Measurements from ENCODE around the gene C19orf33.

C19orf33 gene

GRCh38 chr19:38280030-38280921 lies 23.8 kb upstream of the C19orf33 start:
- TF ChIP-seq CTCF (IDR thresholded peaks at IDR 0.05; ENCODE audit: low read depth, low read length, missing control alignments), result no peak
- no peak overlapping the region for H3K4me3 ChIP-seq (replicated peaks; ENCODE audit: low read depth, low read length)
- DNase-seq (ENCODE audit: extremely low read depth, low read depth), result no peak

GRCh38 chr19:38281811-38282566 lies 22.1 kb upstream of the C19orf33 start:
- no peak overlapping the region for H3K4me3 ChIP-seq (replicated peaks; ENCODE audit: low read depth, low read length)
- TF ChIP-seq CTCF (IDR thresholded peaks at IDR 0.05; ENCODE audit: low read depth, low read length, missing control alignments), result no peak
- no peak for DNase-seq (ENCODE audit: extremely low read depth, low read depth)

- no peak for DNase-seq (ENCODE audit: extremely low read depth, low read depth)
- no peak for TF ChIP-seq CTCF (IDR thresholded peaks at IDR 0.05; ENCODE audit: low read depth, low read length, missing control alignments)
- no peak overlapping the region for H3K4me3 ChIP-seq (replicated peaks; ENCODE audit: low read depth, low read length)
Observed at GRCh38 chr19:38283271-38283670, 20.8 kb upstream of the C19orf33 start.

DNA sequence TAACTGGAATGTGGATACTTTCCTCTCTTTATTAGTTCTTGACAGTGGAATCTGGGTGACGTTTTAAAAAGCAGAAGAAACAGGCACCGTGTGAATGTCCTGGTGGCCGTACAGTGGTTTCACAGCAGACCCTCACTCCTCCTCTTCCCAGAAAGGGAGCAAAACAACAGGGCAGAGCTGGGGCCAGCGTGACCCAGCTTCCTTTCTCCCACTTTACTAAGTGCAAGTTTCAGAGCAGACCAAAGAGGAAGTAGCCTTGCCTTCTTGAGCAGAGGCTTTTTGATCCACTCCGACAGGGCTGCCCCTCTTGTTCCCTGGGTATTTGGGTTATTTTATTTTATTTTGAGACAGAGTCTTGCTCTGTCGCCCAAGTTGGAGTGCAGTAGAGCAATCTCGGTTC lies 19.6 kb upstream of the C19orf33 start:
- no peak overlapping the region for H3K4me3 ChIP-seq (replicated peaks; ENCODE audit: low read depth, low read length)
- DNase-seq (ENCODE audit: extremely low read depth, low read depth), result no peak
- no peak for TF ChIP-seq CTCF (IDR thresholded peaks at IDR 0.05; ENCODE audit: low read depth, low read length, missing control alignments)

GRCh38 chr19:38285567-38285966 lies 18.5 kb upstream of the C19orf33 start:
- no peak overlapping the region for H3K4me3 ChIP-seq (replicated peaks; ENCODE audit: low read depth, low read length)
- no peak for TF ChIP-seq CTCF (IDR thresholded peaks at IDR 0.05; ENCODE audit: low read depth, low read length, missing control alignments)
- DNase-seq (ENCODE audit: extremely low read depth, low read depth), result no peak

DNA sequence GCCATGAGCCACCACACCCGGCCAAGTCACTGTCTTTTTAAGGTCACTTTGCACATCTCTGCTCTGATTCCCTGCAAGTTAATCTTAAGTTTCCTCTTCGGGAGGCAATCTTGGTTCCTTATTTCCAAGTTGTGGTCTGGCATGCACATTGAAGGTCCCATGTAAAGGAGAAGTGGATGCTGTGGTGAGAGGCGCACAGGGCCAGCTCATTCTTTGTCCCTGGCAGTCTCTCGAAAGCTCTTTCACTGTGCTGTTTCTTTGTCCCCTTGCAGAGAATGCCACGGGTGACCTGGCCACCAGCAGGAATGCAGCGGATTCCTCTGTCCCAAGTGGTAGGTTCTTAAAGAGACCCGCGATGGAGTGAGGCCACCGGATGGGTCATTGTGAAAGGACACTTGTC lies 16.4 kb upstream of the C19orf33 start:
- no peak for DNase-seq (ENCODE audit: extremely low read depth, low read depth)
- TF ChIP-seq CTCF (IDR thresholded peaks at IDR 0.05; ENCODE audit: low read depth, low read length, missing control alignments), result no peak
- no peak overlapping the region for H3K4me3 ChIP-seq (replicated peaks; ENCODE audit: low read depth, low read length)
